D721Med (cell line): ENCODE measurements around the gene FOXA1.

Experiments used
- DNase-seq: peaks from one replicate; pipeline ENCODE4 v3.0.0; 2011; ENCODE audit warnings: low spot score; ENCODE audit not compliant: insufficient read length
- FAIRE-seq: peaks from 2 replicates; lab custom pipeline; 2011; peaks lifted over from hg19 to GRCh38; lab: Jason Lieb, UNC
- CTCF ChIP-seq: IDR thresholded peaks from 2 replicates; pipeline ENCODE4 v1.5.1; 2012; ENCODE audit warnings: mild to moderate bottlenecking, control low read depth; ENCODE audit not compliant: insufficient read depth; ENCODE audit errors: missing control alignments

The FOXA1 gene

GRCh38 chr14:37584211-37585100, 10.6 kb downstream of the FOXA1 start:
- FAIRE-seq: no peak
- DNase-seq: no peak
- no peak for TF ChIP-seq CTCF

- FAIRE-seq (no peak), DNase-seq (no peak)
- no peak for TF ChIP-seq CTCF
Observed at GRCh38 chr14:37583358-37584210, 11.5 kb downstream of the FOXA1 start.

- no peak for TF ChIP-seq CTCF
- FAIRE-seq: no peak
- no peak for DNase-seq
Observed at GRCh38 chr14:37580146-37580545, 14.9 kb downstream of the FOXA1 start.

GRCh38 chr14:37579274-37579673, 15.8 kb downstream of the FOXA1 start:
- no peak for TF ChIP-seq CTCF
- DNase-seq (no peak), FAIRE-seq (no peak)

- TF ChIP-seq CTCF: no peak
- DNase-seq: no peak
Observed at GRCh38 chr14:37573356-37573755, 21.7 kb downstream of the FOXA1 start.

GRCh38 chr14:37571391-37571790, 23.7 kb downstream of the FOXA1 start:
- no peak for FAIRE-seq

More at GRCh38 chr14:37573356-37573755, 21.7 kb downstream of the FOXA1 start:
- FAIRE-seq: no peak

More at GRCh38 chr14:37571391-37571790, 23.7 kb downstream of the FOXA1 start:
- no peak for DNase-seq
- TF ChIP-seq CTCF: no peak
